IPS-20b (cell line): Measurements from ENCODE around the gene LPP.

Source experiments
- H3K27ac ChIP-seq: one replicate; pipeline ENCODE4 v1.5.1; 2013; ENCODE audit warnings: low read length
- H3K27me3 ChIP-seq: 2 replicates; pipeline ENCODE4 v1.6.1; 2013; ENCODE audit warnings: mild to moderate bottlenecking, low read length, inconsistent platforms; ENCODE audit not compliant: insufficient read depth
- H3K36me3 ChIP-seq: 2 replicates; pipeline ENCODE4 v1.6.1; 2013; ENCODE audit warnings: low read depth, mild to moderate bottlenecking, inconsistent platforms, low read length, moderate library complexity; ENCODE audit not compliant: insufficient read depth
- H3K4me1 ChIP-seq: 2 replicates; pipeline ENCODE4 v1.6.1; 2013; ENCODE audit warnings: mild to moderate bottlenecking, control low read depth, inconsistent platforms, low read length, moderate library complexity; ENCODE audit not compliant: insufficient read depth
- H3K4me3 ChIP-seq: 2 replicates; pipeline ENCODE4 v1.5.1; 2013; ENCODE audit warnings: mild to moderate bottlenecking, low read length, inconsistent platforms
- H3K9ac ChIP-seq: 2 replicates; pipeline ENCODE4 v1.6.1; 2013; ENCODE audit warnings: low read depth, mild to moderate bottlenecking, inconsistent platforms, low read length, moderate library complexity
- H3K9me3 ChIP-seq: 2 replicates; pipeline ENCODE4 v1.6.1; 2013; ENCODE audit warnings: mild to moderate bottlenecking, low read depth, low read length, inconsistent platforms; ENCODE audit not compliant: insufficient read depth

LPP gene

GRCh38 chr3:188215129-188215528 is 61.2 kb downstream of the LPP start:
- Histone ChIP-seq H3K27ac (no peak overlapping the region), H3K36me3 (peaks cover 3% of the 10 kb centered on the region; the same call in 1 of the 2 replicates), H3K9me3 (no peaks in the 10 kb centered on the region), H3K4me1 (peaks cover 19% of the 10 kb centered on the region), H3K4me3 (no peak overlapping the region), H3K27me3 (no peaks in the 10 kb centered on the region), H3K9ac (no peak overlapping the region)

- Histone ChIP-seq H3K9ac (no peak overlapping the region), H3K27ac (no peak overlapping the region), H3K27me3 (no peaks in the 10 kb centered on the region), H3K36me3 (peaks cover 4% of the 10 kb centered on the region; the same call in 1 of the 2 replicates), H3K4me3 (no peak overlapping the region), H3K9me3 (no peaks in the 10 kb centered on the region), H3K4me1 (peaks cover 19% of the 10 kb centered on the region)
These were observed 63.1 kb downstream of the LPP start for GRCh38 chr3:188217011-188217463.

- no peak overlapping the region for H3K27ac ChIP-seq
- H3K4me3 ChIP-seq = no peak overlapping the region
- no peak overlapping the region for H3K9ac ChIP-seq
- H3K27me3 ChIP-seq = no peaks in the 10 kb centered on the region
- peaks cover 15% of the 10 kb centered on the region for H3K4me1 ChIP-seq
- no peaks in the 10 kb centered on the region for H3K9me3 ChIP-seq
- H3K36me3 ChIP-seq = peaks cover 4% of the 10 kb centered on the region; the same call in 1 of the 2 replicates
These were observed 63.8 kb downstream of the LPP start for GRCh38 chr3:188217726-188218125.

- no peak overlapping the region for H3K27ac ChIP-seq
These were observed 64.6 kb downstream of the LPP start for GRCh38 chr3:188218603-188219002.

GRCh38 chr3:188219147-188219546 is 65.2 kb downstream of the LPP start:
- no peaks in the 10 kb centered on the region for H3K27me3 ChIP-seq
- no peaks in the 10 kb centered on the region for H3K9me3 ChIP-seq
- H3K27ac ChIP-seq = no peak overlapping the region
- peaks cover 11% of the 10 kb centered on the region for H3K4me1 ChIP-seq
- no peak overlapping the region for H3K4me3 ChIP-seq
- peaks cover 4% of the 10 kb centered on the region; the same call in 1 of the 2 replicates for H3K36me3 ChIP-seq
- H3K9ac ChIP-seq = no peak overlapping the region

More at GRCh38 chr3:188218603-188219002, 64.6 kb downstream of the LPP start:
- no peaks in the 10 kb centered on the region for H3K9me3 ChIP-seq
- H3K4me3 ChIP-seq = no peak overlapping the region
- H3K4me1 ChIP-seq = peaks cover 11% of the 10 kb centered on the region
- peaks cover 4% of the 10 kb centered on the region; the same call in 1 of the 2 replicates for H3K36me3 ChIP-seq
- H3K9ac ChIP-seq = no peak overlapping the region
- H3K27me3 ChIP-seq = no peaks in the 10 kb centered on the region

GRCh38 chr3:188220097-188220788 is 66.3 kb downstream of the LPP start:
- no peak overlapping the region for H3K9ac ChIP-seq
- H3K27ac ChIP-seq = no peak overlapping the region
- H3K36me3 ChIP-seq = peaks cover 4% of the 10 kb centered on the region; the same call in 1 of the 2 replicates
- peaks cover 11% of the 10 kb centered on the region for H3K4me1 ChIP-seq
- H3K9me3 ChIP-seq = no peaks in the 10 kb centered on the region
- H3K27me3 ChIP-seq = no peaks in the 10 kb centered on the region
- no peak overlapping the region for H3K4me3 ChIP-seq

GRCh38 chr3:188220988-188221818 is 67.2 kb downstream of the LPP start:
- Histone ChIP-seq H3K4me3 (no peak overlapping the region), H3K27me3 (no peaks in the 10 kb centered on the region), H3K36me3 (peaks cover 4% of the 10 kb centered on the region; the same call in 1 of the 2 replicates), H3K27ac (no peak overlapping the region), H3K4me1 (peaks cover 11% of the 10 kb centered on the region), H3K9me3 (no peaks in the 10 kb centered on the region), H3K9ac (no peak overlapping the region)

GRCh38 chr3:188223936-188224335 is 70.0 kb downstream of the LPP start:
- Histone ChIP-seq H3K4me3 (no peak overlapping the region), H3K27ac (no peak overlapping the region), H3K4me1 (no peaks in the 10 kb centered on the region; the same call in 1 of the 2 replicates), H3K9ac (no peak overlapping the region), H3K36me3 (peaks cover 4% of the 10 kb centered on the region; the same call in 1 of the 2 replicates), H3K27me3 (no peaks in the 10 kb centered on the region), H3K9me3 (no peaks in the 10 kb centered on the region)

- H3K9ac ChIP-seq = no peak overlapping the region
- no peaks in the 10 kb centered on the region; the same call in 1 of the 2 replicates for H3K4me1 ChIP-seq
- H3K4me3 ChIP-seq = no peak overlapping the region
- H3K27me3 ChIP-seq = no peaks in the 10 kb centered on the region
- no peaks in the 10 kb centered on the region for H3K36me3 ChIP-seq
- H3K9me3 ChIP-seq = no peaks in the 10 kb centered on the region
- no peak overlapping the region for H3K27ac ChIP-seq
These were observed 73.5 kb downstream of the LPP start for GRCh38 chr3:188227442-188227841.

- Histone ChIP-seq H3K9ac (no peak overlapping the region), H3K36me3 (no peaks in the 10 kb centered on the region), H3K27ac (no peak overlapping the region), H3K9me3 (no peaks in the 10 kb centered on the region), H3K27me3 (no peaks in the 10 kb centered on the region), H3K4me3 (no peak overlapping the region), H3K4me1 (no peaks in the 10 kb centered on the region; the same call in 1 of the 2 replicates)
These were observed 75.2 kb downstream of the LPP start for GRCh38 chr3:188229177-188229576.

GRCh38 chr3:188229726-188230125 is 75.8 kb downstream of the LPP start:
- Histone ChIP-seq H3K4me1 (no peaks in the 10 kb centered on the region; the same call in 1 of the 2 replicates), H3K27me3 (no peaks in the 10 kb centered on the region)

More at GRCh38 chr3:188229726-188230125, 75.8 kb downstream of the LPP start:
- no peaks in the 10 kb centered on the region for H3K36me3 ChIP-seq
- no peak overlapping the region for H3K9ac ChIP-seq
- H3K27ac ChIP-seq = no peak overlapping the region
- no peaks in the 10 kb centered on the region for H3K9me3 ChIP-seq
- H3K4me3 ChIP-seq = no peak overlapping the region
